Vagina (tissue), 2 donors: ENCODE results near the gene ACADVL.
A peak's percentile ranks its signal among the peaks of the same experiment; 100 is the strongest.

Experiments used
- CTCF ChIP-seq, 3 experiments: fragments of 450-650 bp in 2 of 3; fragments of 200-600 bp in 1 of 3; sonication (generic) in 1 of 3; IDR thresholded peaks; one replicate each; pipeline ENCODE4 v1.5.1; 2017 to 2019; ENCODE audit warnings: antibody characterized with exemption in 3 of 3, mild to moderate bottlenecking in 2 of 3, moderate library complexity in 2 of 3
- POLR2A ChIP-seq, 2 donors: fragments of 450-650 bp; IDR thresholded peaks; one replicate each; pipeline ENCODE4 v1.6.1; 2017; ENCODE audit warnings: antibody characterized with exemption in 2 of 2, mild to moderate bottlenecking in 2 of 2, moderate library complexity in 2 of 2

- peak in 1 of 2 donors; percentile 40 for TF ChIP-seq POLR2A (IDR thresholded peaks at IDR 0.05)
- TF ChIP-seq CTCF (IDR thresholded peaks at IDR 0.05): no peak
Observed at GRCh38 chr17:7252176-7253043, 32.7 kb downstream of the ACADVL start, which contains the start of gene ELP5.
